BLaER1 (cell line): ENCODE data around the gene OTOP2.
"Not testable (repeated sequence)": the region's sequence is repeated elsewhere in the genome, so short reads cannot be mapped to it uniquely, and the experiment has no call there.

Experiments
- H3K27ac ChIP-seq: shearing (Covaris generic); formaldehyde crosslinking; 2 replicates; pipeline ENCODE4 v1.8.1; 2022
- H3K27me3 ChIP-seq: shearing (Covaris generic); formaldehyde crosslinking; 2 replicates; pipeline ENCODE4 v1.8.1; 2022
- H3K36me3 ChIP-seq: shearing (Covaris generic); formaldehyde crosslinking; 2 replicates; pipeline ENCODE4 v1.8.1; 2022
- H3K4me1 ChIP-seq: shearing (Covaris generic); formaldehyde crosslinking; 2 replicates; pipeline ENCODE4 v1.8.1; 2022
- H3K4me2 ChIP-seq: shearing (Covaris generic); formaldehyde crosslinking; 2 replicates; pipeline ENCODE4 v1.8.1; 2022
- H3K4me3 ChIP-seq: shearing (Covaris generic); formaldehyde crosslinking; 2 replicates; pipeline ENCODE4 v1.8.1; 2022
- H3K9ac ChIP-seq: shearing (Covaris generic); formaldehyde crosslinking; 2 replicates; pipeline ENCODE4 v1.8.1; 2022
- H3K9me3 ChIP-seq: shearing (Covaris generic); formaldehyde crosslinking; 2 replicates; pipeline ENCODE4 v1.8.1; 2022
- H4K20me1 ChIP-seq: shearing (Covaris generic); formaldehyde crosslinking; 2 replicates; pipeline ENCODE4 v1.8.1; 2022
- Cebpa-rat ChIP-seq: shearing (Covaris generic); IDR thresholded peaks from 2 replicates; pipeline ENCODE4 v1.8.1; 2022

Gene OTOP2

DNA sequence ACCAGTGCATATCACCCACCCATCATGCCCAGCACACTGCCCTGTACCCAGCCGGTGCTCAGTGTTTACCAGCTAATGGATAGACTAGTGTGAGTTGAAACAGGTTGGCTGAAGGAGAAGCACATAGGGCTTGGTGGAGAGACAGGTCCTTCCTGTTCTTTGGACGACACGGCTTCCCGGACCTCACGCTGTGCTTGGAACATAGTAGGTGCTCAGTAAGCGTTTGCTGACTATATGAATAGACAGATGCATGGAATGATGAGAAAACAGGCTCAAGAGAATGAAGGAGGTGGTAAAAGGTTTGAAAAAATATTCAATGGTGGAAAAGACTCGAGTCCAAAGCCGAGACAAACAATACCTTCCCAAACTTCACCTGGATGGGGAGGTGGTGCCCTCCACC, 23.9 kb upstream of the OTOP2 start:
- Histone ChIP-seq H3K27me3 (no peaks in the 10 kb centered on the region), H3K9ac (no peak overlapping the region), H3K4me2 (no peak overlapping the region), H3K27ac (no peak overlapping the region), H3K9me3 (no peaks in the 10 kb centered on the region), H4K20me1 (no peaks in the 10 kb centered on the region), H3K36me3 (no peaks in the 10 kb centered on the region), H3K4me1 (peaks cover 19% of the 10 kb centered on the region), H3K4me3 (no peak overlapping the region)
- no peak for TF ChIP-seq Cebpa-rat

GRCh38 chr17:74901353-74902135, 22.5 kb upstream of the OTOP2 start:
- H3K36me3 ChIP-seq = no peaks in the 10 kb centered on the region
- H3K4me2 ChIP-seq = peak overlapping the region; percentile 55
- no peaks in the 10 kb centered on the region for H3K27me3 ChIP-seq
- H3K27ac ChIP-seq = no peak overlapping the region
- TF ChIP-seq Cebpa-rat = no peak
- no peak overlapping the region for H3K4me3 ChIP-seq
- H3K9me3 ChIP-seq = no peaks in the 10 kb centered on the region
- no peak overlapping the region for H3K9ac ChIP-seq
- peaks cover 19% of the 10 kb centered on the region for H3K4me1 ChIP-seq
- H4K20me1 ChIP-seq = no peaks in the 10 kb centered on the region

- Histone ChIP-seq H3K9me3 (peaks cover 5% of the 10 kb centered on the region; the same call in 1 of the 2 replicates), H3K9ac (no peak overlapping the region), H3K27ac (no peak overlapping the region), H3K36me3 (no peaks in the 10 kb centered on the region), H4K20me1 (no peaks in the 10 kb centered on the region), H3K4me3 (no peak overlapping the region), H3K27me3 (no peaks in the 10 kb centered on the region), H3K4me2 (no peak overlapping the region), H3K4me1 (peaks cover 19% of the 10 kb centered on the region)
- TF ChIP-seq Cebpa-rat = no peak
Measured at GRCh38 chr17:74903034-74903433, 21.0 kb upstream of the OTOP2 start.

DNA sequence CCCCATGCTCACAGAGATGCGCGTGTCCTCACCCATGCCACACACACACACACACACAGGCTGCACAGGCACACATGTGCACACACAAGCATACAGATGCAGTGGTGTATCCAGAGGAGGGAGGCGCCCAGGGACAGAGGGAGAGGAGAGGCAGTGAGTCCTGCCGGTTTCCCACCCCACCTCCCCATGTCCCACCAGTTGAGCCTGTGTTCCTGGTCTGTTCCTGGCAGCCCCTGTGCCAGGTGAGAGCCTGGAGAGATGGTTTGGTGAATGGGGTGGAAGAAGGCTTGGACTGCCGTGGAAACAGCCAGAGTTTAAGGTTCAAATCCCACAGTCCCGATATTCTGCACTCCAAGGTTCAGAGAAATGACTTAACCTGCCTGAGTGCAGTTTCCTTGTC, 20.4 kb upstream of the OTOP2 start:
- TF ChIP-seq Cebpa-rat = no peak
- no peaks in the 10 kb centered on the region for H3K27me3 ChIP-seq
- peaks cover 19% of the 10 kb centered on the region for H3K4me1 ChIP-seq
- H4K20me1 ChIP-seq = no peaks in the 10 kb centered on the region
- no peak overlapping the region for H3K27ac ChIP-seq
- H3K9ac ChIP-seq = no peak overlapping the region
- peaks cover 5% of the 10 kb centered on the region; the same call in 1 of the 2 replicates for H3K9me3 ChIP-seq
- H3K36me3 ChIP-seq = no peaks in the 10 kb centered on the region
- H3K4me2 ChIP-seq = no peak overlapping the region
- no peak overlapping the region for H3K4me3 ChIP-seq

DNA sequence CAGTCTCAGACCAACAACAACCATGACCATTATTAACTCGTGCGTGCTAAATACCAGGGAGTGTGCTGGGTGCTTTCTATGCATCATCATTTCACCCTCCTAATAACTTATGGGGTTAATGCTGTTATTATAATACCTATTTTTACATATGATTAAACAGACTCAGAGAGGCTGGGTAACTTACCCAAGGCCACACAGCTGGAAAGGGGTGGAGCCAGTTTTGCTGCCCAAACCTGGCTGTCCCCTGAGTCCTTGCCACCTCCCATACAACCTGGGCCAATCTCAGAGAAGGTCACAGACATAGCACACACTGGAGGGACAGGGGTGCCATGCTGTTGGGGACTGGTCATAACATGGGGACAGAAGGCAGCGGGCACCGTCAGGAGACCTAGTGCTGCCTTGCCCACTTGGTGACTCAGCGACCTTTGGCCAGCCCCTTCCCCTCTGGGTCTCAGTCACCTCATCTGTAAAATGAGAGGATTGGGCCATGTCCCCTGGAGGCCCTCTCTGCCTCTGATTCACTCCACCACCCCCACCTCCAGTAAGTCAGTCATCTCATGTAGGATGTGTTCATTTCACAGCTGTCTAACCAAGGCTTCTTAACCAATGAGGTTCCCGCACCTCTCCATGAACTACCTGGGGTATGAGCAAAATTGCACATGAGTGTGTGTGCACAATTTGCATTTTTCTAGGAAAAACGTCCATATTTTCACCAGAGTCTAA, 19.2 kb upstream of the OTOP2 start:
- no peak for TF ChIP-seq Cebpa-rat
- Histone ChIP-seq H4K20me1 (no peaks in the 10 kb centered on the region), H3K9me3 (peaks cover 5% of the 10 kb centered on the region; the same call in 1 of the 2 replicates), H3K4me1 (peaks cover 19% of the 10 kb centered on the region), H3K9ac (no peak overlapping the region), H3K36me3 (no peaks in the 10 kb centered on the region), H3K27me3 (no peaks in the 10 kb centered on the region), H3K4me2 (no peak overlapping the region), H3K27ac (no peak overlapping the region), H3K4me3 (no peak overlapping the region)

DNA sequence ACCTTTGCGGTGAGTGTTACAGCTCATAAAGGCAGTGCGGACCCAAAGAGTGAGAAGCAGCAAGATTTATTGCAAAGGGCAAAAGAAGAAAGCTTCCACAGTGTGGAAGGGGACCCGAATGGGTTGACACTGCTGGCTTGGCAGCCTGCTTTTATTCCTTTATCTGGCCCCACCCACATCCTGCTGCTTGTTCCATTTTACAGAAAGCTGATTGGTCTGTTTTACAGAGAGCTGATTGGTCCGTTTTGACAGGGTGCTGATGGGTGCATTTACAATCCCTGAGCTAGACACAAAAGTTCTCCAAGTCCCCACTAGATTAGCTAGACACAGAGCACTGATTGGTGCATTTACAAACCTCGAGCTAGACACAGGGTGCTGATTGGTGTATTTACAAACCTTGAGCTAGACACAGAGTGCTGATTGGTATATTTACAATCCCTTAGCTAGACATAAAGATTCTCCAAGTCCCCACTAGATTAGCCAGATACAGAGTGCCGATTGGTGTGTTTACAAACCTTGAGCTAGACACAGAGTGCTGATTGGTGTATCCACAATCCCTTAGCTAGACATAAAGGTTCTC, 17.8 kb upstream of the OTOP2 start:
- not testable (repeated sequence) for H3K9ac ChIP-seq, H4K20me1 ChIP-seq, H3K36me3 ChIP-seq, H3K4me3 ChIP-seq, H3K27ac ChIP-seq, H3K4me2 ChIP-seq, H3K27me3 ChIP-seq, H3K9me3 ChIP-seq
- H3K4me1 ChIP-seq = peaks cover 15% of the 10 kb centered on the region

GRCh38 chr17:74907012-74907411, 17.1 kb upstream of the OTOP2 start:
- Histone ChIP-seq H3K4me1 (peaks cover 8% of the 10 kb centered on the region), H3K4me2 (no peak overlapping the region), H3K36me3 (no peaks in the 10 kb centered on the region), H3K27me3 (no peaks in the 10 kb centered on the region), H3K4me3 (no peak overlapping the region), H3K27ac (no peak overlapping the region), H3K9ac (no peak overlapping the region), H4K20me1 (no peaks in the 10 kb centered on the region), H3K9me3 (peaks cover 5% of the 10 kb centered on the region; the same call in 1 of the 2 replicates)
- no peak for TF ChIP-seq Cebpa-rat

DNA sequence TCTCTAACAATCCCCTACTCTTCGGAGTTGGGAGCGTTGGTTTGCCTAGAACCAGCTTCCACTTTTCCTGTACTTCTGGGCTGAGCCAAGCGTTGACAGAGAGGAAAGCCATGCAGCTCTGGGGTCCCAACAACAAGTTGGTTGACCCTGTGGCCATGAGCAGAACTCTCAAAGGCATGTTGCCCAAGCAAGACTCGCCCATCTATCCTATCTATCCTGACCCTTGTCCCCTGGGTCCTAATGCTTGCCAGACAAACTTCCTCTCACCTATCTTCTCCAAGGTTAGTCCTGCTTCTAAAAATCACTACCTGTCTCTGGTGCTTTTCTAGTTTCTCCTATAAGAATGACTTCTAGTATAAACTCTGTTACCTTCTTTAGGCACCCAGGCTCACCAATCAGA, 15.0 kb upstream of the OTOP2 start:
- H4K20me1 ChIP-seq, H3K4me1 ChIP-seq, H3K27ac ChIP-seq, H3K9ac ChIP-seq, H3K4me2 ChIP-seq, H3K9me3 ChIP-seq, H3K4me3 ChIP-seq, H3K36me3 ChIP-seq, H3K27me3 ChIP-seq: not testable (repeated sequence)

DNA sequence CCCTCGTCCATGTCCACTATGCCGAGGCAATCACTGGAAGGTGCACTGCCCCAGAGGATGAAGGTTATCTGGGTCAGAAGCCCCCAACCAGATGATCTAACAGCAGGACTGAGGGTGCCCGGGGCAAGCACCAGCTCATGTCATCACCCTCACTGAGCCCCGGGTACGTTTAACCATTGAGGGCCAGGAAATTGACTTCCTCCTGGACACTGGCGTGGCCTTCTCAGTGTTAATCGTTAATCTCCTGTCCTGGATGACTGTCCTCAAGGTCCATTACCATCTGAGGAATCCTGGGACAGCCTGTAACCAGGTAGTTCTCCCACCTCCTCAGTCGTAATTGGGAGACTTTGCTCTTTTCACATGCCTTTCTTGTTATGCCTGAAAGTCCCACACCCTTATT, 12.7 kb upstream of the OTOP2 start:
- not testable (repeated sequence) for H3K27ac ChIP-seq, H4K20me1 ChIP-seq

DNA sequence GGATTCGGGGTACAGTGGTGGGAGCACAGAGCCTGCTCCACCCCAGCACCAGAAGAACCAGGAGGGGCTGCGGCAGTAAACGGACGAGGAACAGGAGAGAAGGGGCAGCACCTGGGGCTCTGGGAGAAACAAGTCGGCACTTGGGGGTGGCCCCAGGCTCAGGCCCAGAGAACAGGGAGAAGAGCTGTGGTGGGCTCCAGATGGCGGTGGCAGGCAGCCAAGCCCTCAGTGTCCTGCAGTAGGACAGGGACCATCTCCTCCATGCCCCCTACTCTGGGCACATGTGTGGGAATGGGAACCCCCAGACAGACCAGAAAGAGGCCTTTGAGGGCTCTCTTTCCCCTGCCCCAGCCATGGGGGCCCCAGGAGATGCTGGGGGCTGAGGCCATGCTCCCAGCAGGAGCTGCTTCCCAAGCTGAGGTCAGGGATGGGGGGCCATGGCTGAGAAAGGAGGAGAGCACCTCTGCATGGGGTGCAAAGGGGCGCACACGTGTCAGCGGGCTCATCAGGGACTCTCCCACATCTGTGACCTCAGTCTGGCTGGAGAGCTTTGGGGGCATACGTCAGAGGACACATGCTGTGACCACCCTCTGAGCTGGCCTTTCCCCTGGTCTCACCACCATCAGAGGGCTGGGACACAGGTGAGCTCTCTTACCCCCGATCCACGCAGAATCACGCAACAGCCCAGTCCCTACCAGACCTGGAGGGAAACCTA, 7.8 kb upstream of the OTOP2 start:
- H3K9ac ChIP-seq = no peak overlapping the region

More for the DNA sequence above, 12.7 kb upstream of the OTOP2 start:
- H3K27me3 ChIP-seq, H3K9me3 ChIP-seq, H3K4me1 ChIP-seq, H3K4me2 ChIP-seq, H3K9ac ChIP-seq, H3K36me3 ChIP-seq, H3K4me3 ChIP-seq: not testable (repeated sequence)

More for the DNA sequence above, 7.8 kb upstream of the OTOP2 start:
- Histone ChIP-seq H3K4me1 (no peaks in the 10 kb centered on the region), H3K27me3 (peaks cover 26% of the 10 kb centered on the region), H3K4me2 (no peak overlapping the region), H3K27ac (no peak overlapping the region), H3K36me3 (no peaks in the 10 kb centered on the region), H3K4me3 (no peak overlapping the region), H3K9me3 (0 out of 2 replicates have a peak, but pooled peaks cover 3% of the 10 kb centered on the region), H4K20me1 (peaks cover 5% of the 10 kb centered on the region; the same call in 1 of the 2 replicates)
- no peak for TF ChIP-seq Cebpa-rat
